Colonic mucosa (tissue), 4 donors: Measurements from ENCODE around the gene CNTNAP5. TPM values are rescaled to one million over a fixed set of nuclear protein-coding genes. Genes with fewer than 3 reads are reported as not detected.

Experiments used
- DNase-seq: peaks from one replicate; pipeline ENCODE4 v3.0.0-alpha.2; 2020
- H3K27ac ChIP-seq: fragments of 200-600 bp; one replicate; pipeline ENCODE4 v1.8.0; 2021
- H3K27me3 ChIP-seq: fragments of 200-600 bp; one replicate; pipeline ENCODE4 v1.8.0; 2021
- H3K36me3 ChIP-seq: fragments of 200-600 bp; one replicate; pipeline ENCODE4 v1.8.0; 2021
- H3K4me1 ChIP-seq: fragments of 200-600 bp; one replicate; pipeline ENCODE4 v1.8.0; 2021; ENCODE audit warnings: mild to moderate bottlenecking
- H3K4me3 ChIP-seq: fragments of 200-600 bp; one replicate; pipeline ENCODE4 v1.8.0; 2021
- H3K9ac ChIP-seq, 2 donors: one replicate each; pipeline ENCODE4 v1.7.0; 2013; ENCODE audit warnings: control low read depth in 2 of 2, low read depth in 2 of 2, low read length in 2 of 2
- H3K9me3 ChIP-seq: fragments of 200-600 bp; one replicate; pipeline ENCODE4 v1.8.0; 2021
- CTCF ChIP-seq: fragments of 200-600 bp; IDR thresholded peaks from one replicate; pipeline ENCODE4 v1.8.0; 2022; ENCODE audit warnings: antibody characterized with exemption, mild to moderate bottlenecking
- intact Hi-C: fragments of 100-400 bp; cut with DNase I; formaldehyde crosslinking; loops from one replicate; pipeline ENCODE4 v1.14.1; 2022
- total RNA-seq, 2 donors: library from RNA; stranded (reverse); fragmentation: NEBNext Ultra II Directional in 1 of 2; extraction: Animal tissue kit (Norgen Biotek cat#: 25700) in 1 of 2; gene quantifications; one replicate each; pipeline ENCODE4 v1.2.1, GENCODE V29; 2021
- donor health status: healthy.
- donor health status: DM: no; HTN: no; CAD: no.
- donor health status: DM: no; HTN: no; CAD: no.

CNTNAP5 gene
- total RNA-seq, 2 donors from 2014 or later = 0.35 TPM; not detected in 1

- no peak overlapping the region for H3K9ac ChIP-seq
- no peak for DNase-seq
- H3K9me3 ChIP-seq = no peaks in the 10 kb centered on the region
- no peaks in the 10 kb centered on the region for H3K27me3 ChIP-seq
- intact Hi-C loops = no loop called here
- H3K36me3 ChIP-seq = no peaks in the 10 kb centered on the region
- H3K4me3 ChIP-seq = no peak overlapping the region
- TF ChIP-seq CTCF = no peak
- H3K27ac ChIP-seq = no peak overlapping the region
- H3K4me1 ChIP-seq = no peaks in the 10 kb centered on the region
These were observed 615.2 kb downstream of the CNTNAP5 start for GRCh38 chr2:124640221-124640750.

DNA sequence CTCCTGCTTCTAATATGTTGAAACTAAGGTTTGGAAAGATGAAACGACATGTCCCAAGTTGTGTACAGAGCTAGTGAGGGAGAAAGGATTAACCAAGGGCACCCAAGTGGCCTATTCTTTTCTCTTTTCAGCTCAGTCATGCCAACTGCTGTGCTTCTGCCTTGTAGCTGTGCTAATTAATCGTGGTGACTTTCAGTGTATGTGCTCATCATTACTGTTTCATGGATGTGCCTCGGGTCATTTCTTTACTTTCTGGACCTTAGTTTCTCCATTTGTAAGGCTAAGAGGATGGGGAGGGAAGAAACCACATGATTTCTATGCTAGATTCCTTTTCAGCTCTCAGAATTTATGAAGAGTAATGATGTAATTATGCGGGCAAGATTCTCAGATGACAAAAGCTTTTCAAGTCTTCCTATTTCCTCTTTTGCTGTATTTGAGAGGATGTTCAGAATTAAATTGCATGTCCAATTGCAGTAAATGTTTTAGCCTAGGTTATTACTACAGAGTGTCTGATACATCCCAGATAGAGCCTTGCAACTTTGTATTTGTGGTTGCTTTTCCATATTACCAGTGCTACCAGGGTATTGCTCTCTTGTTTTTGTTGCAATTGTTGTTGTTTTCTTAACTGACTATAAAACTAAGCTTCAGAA lies 621.2 kb downstream of the CNTNAP5 start:
- intact Hi-C loops = no loop called here
- H3K36me3 ChIP-seq = no peaks in the 10 kb centered on the region
- H3K27me3 ChIP-seq = no peaks in the 10 kb centered on the region
- no peak overlapping the region for H3K27ac ChIP-seq
- H3K4me1 ChIP-seq = no peaks in the 10 kb centered on the region
- H3K9me3 ChIP-seq = no peaks in the 10 kb centered on the region
- H3K9ac ChIP-seq = no peak overlapping the region
- DNase-seq = no peak
- H3K4me3 ChIP-seq = no peak overlapping the region
- TF ChIP-seq CTCF = no peak

- intact Hi-C loops = no loop called here
- no peak overlapping the region for H3K4me3 ChIP-seq
These were observed 622.2 kb downstream of the CNTNAP5 start for GRCh38 chr2:124647245-124647644.

DNA sequence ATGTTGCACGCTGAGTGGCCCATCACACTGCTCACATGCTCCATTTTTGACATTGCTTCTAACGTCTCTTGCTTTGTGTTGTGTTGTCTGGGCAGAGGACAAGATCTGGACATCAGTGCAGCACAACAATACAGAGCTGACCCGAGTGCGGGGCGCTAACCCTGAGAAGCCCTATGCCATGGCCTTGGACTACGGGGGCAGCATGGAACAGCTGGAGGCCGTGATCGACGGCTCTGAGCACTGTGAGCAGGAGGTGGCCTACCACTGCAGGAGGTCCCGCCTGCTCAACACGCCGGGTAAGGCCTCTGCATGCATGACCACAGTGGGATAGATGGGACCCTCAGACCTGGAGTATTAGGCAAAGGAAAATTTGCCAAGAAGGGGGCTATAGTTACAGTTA lies 622.6 kb downstream of the CNTNAP5 start:
- Histone ChIP-seq H3K27ac (no peak overlapping the region), H3K9ac (no peak overlapping the region), H3K36me3 (no peaks in the 10 kb centered on the region), H3K4me3 (no peak overlapping the region), H3K9me3 (no peaks in the 10 kb centered on the region), H3K27me3 (no peaks in the 10 kb centered on the region), H3K4me1 (no peaks in the 10 kb centered on the region)
- DNase-seq = no peak
- TF ChIP-seq CTCF = no peak
- intact Hi-C loops = no loop called here

More at GRCh38 chr2:124647245-124647644, 622.2 kb downstream of the CNTNAP5 start:
- DNase-seq = no peak
- H3K36me3 ChIP-seq = no peaks in the 10 kb centered on the region
- no peaks in the 10 kb centered on the region for H3K9me3 ChIP-seq
- H3K4me1 ChIP-seq = no peaks in the 10 kb centered on the region
- H3K27ac ChIP-seq = no peak overlapping the region
- TF ChIP-seq CTCF = no peak
- no peak overlapping the region for H3K9ac ChIP-seq
- H3K27me3 ChIP-seq = no peaks in the 10 kb centered on the region

GRCh38 chr2:124649001-124649400 lies 623.9 kb downstream of the CNTNAP5 start:
- intact Hi-C loops = no loop called here
- Histone ChIP-seq H3K4me3 (no peak overlapping the region), H3K27ac (no peak overlapping the region), H3K9me3 (no peaks in the 10 kb centered on the region), H3K27me3 (no peaks in the 10 kb centered on the region), H3K36me3 (no peaks in the 10 kb centered on the region), H3K4me1 (no peaks in the 10 kb centered on the region), H3K9ac (no peak overlapping the region)
- TF ChIP-seq CTCF = no peak
- no peak for DNase-seq
